COLO668 (cell line): ENCODE measurements around the gene SIMC1.
"Not testable (repeated sequence)": the region's sequence is repeated elsewhere in the genome, so short reads cannot be mapped to it uniquely, and the experiment has no call there.

Experiments
- DNase-seq: peaks from one replicate; lab custom pipeline; 2025; ENCODE audit not compliant: unreplicated experiment; lab: John Stamatoyannopoulos, UW

Gene SIMC1

GRCh38 chr5:176237971-176238644 lies at the start of gene SIMC1:
Gene SIMC1 (plus strand): TSS chr5:176238424. CDS start chr5:176238509, 85 bp downstream.
- DNase-seq = peak; percentile 41

- no peak for DNase-seq
These were observed 49.6 kb upstream of the SIMC1 start for GRCh38 chr5:176188506-176189193.

- no peak for DNase-seq
These were observed 48.4 kb upstream of the SIMC1 start for GRCh38 chr5:176189857-176190256.

- DNase-seq = no peak
These were observed 47.1 kb upstream of the SIMC1 start for GRCh38 chr5:176190886-176191755.

GRCh38 chr5:176192094-176192721 lies 46.0 kb upstream of the SIMC1 start:
- peak; percentile 67 for DNase-seq

- not testable (repeated sequence) for DNase-seq
These were observed 45.5 kb upstream of the SIMC1 start for GRCh38 chr5:176192722-176193117.

- not testable (repeated sequence) for DNase-seq
These were observed 44.6 kb upstream of the SIMC1 start for GRCh38 chr5:176193636-176194035.

- DNase-seq = peak; percentile 28
These were observed 43.8 kb upstream of the SIMC1 start for GRCh38 chr5:176194238-176195083.

- not testable (repeated sequence) for DNase-seq
These were observed 43.2 kb upstream of the SIMC1 start for GRCh38 chr5:176195084-176195413.

- not testable (repeated sequence) for DNase-seq
These were observed 42.6 kb upstream of the SIMC1 start for GRCh38 chr5:176195487-176196207.

GRCh38 chr5:176196781-176197180 lies 41.4 kb upstream of the SIMC1 start:
- not testable (repeated sequence) for DNase-seq

GRCh38 chr5:176197234-176197858 lies 40.9 kb upstream of the SIMC1 start:
- DNase-seq = not testable (repeated sequence)

GRCh38 chr5:176198299-176198698 lies 39.9 kb upstream of the SIMC1 start:
- not testable (repeated sequence) for DNase-seq

- peak; percentile 49 for DNase-seq
These were observed 39.1 kb upstream of the SIMC1 start for GRCh38 chr5:176198991-176199733.

GRCh38 chr5:176199803-176200399 lies 38.3 kb upstream of the SIMC1 start:
- DNase-seq = not testable (repeated sequence)

GRCh38 chr5:176201811-176202210 lies 36.4 kb upstream of the SIMC1 start:
- no peak for DNase-seq

- DNase-seq = no peak
These were observed 35.1 kb upstream of the SIMC1 start for GRCh38 chr5:176203086-176203485.

- not testable (repeated sequence) for DNase-seq
These were observed 34.7 kb upstream of the SIMC1 start for GRCh38 chr5:176203535-176203934.
